GM18867 (cell line): ENCODE measurements around the gene SYT7.

ENCODE experiments used
- ATAC-seq: cut with Tn5 transposase; IDR thresholded peaks from one replicate; pipeline ENCODE4 v1.9.1; 2021; ENCODE audit warnings: mild to moderate bottlenecking, moderate library complexity; ENCODE audit not compliant: unreplicated experiment

SYT7 gene

DNA sequence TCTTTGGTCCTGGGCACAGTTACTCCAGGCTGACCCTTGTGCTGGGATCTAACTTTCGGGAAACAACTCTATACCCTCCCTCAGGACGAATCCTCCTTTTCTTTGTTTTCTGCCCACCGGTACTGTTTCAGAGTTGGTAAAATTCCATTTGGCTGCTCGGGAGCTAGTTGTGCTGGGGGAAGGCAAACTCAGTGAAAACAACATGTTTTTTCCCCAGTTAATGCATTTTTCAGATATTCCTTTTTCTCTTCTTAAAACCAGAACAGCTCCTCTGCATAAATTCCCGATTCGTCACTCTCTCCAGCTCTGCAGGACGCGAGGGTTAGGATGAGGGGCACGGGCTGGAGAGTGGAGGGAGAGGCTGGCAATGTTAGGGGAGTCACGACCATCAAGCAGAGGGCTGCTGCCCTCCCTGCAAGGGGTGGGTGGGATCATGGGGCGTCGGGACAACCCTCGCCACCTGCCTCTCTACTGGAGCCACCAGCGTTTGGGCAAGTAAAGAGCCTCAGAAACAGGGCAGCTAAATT, 41.0 kb downstream of the SYT7 start:
- no peak for ATAC-seq

DNA sequence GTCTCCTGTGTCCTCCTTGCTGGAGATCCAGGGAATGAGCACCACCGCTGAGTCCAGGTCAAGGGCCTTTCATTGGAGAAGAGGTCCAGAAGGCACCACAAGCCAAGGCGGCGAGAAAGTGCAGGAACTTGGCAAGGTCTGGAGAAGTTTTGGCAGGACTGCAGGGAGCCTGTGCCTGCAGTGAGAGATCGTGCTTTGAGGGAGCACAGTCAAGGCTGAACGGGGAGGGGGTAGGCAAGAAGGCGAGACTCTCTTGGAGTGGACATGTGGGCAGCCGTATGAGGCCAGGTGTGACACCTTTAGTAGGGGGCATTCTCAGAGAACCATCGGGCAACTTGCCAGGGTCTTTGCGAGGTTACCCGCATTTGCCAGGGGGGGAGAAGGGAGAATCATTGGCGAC, 41.9 kb downstream of the SYT7 start:
- ATAC-seq: no peak

- ATAC-seq: no peak
Observed at GRCh38 chr11:61538636-61538961, 42.3 kb downstream of the SYT7 start.

DNA sequence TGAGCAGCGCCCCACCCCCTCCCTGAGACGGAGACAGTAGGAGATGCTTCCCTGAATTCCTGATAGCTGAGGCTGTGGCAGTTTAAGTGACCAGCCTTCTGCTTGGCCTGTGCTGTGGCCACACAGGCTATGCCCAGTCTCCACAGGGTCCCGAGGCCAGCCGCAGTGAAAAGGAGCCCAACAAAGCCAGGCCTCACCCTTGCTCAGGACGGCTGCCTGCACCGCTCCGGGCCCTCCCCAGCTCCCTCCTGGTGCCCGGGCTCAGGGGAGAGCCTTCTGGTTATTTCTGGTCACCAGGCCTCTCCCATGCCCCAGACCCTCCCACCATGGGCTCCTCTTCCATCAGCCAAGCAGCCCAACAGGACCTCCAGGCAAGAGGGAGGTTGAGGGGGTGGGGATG, 43.5 kb downstream of the SYT7 start:
- ATAC-seq: no peak

DNA sequence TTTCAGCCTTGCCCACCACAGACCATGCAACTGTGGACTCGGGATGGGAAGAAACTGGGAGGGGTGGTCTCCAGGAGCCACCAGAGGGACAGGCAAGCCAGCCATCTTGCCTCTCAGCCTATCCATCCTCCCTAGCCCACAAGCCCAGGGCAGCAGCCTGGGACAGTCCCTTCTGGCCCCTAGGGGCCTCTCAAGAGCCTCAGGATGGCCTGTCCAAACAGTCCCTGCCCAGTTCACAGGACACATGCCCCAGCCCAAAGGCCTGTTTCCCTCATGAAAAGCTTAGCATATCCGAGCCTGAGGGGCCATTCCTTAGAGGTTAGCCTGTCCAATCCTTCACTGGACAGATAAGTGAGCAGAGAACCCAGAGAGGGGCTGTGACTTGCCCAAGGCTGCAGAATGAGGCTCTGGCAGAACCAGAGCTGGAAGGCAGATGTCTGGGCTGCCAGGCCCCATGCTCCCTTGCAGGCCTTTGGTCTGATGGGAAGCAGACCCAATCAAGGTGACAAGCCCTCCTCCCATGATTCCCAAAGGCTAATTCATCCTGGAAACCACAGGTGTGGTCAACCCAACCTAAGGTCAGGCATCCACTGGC, 44.1 kb downstream of the SYT7 start:
- no peak for ATAC-seq

GRCh38 chr11:61535998-61536675, 44.7 kb downstream of the SYT7 start:
- no peak for ATAC-seq

DNA sequence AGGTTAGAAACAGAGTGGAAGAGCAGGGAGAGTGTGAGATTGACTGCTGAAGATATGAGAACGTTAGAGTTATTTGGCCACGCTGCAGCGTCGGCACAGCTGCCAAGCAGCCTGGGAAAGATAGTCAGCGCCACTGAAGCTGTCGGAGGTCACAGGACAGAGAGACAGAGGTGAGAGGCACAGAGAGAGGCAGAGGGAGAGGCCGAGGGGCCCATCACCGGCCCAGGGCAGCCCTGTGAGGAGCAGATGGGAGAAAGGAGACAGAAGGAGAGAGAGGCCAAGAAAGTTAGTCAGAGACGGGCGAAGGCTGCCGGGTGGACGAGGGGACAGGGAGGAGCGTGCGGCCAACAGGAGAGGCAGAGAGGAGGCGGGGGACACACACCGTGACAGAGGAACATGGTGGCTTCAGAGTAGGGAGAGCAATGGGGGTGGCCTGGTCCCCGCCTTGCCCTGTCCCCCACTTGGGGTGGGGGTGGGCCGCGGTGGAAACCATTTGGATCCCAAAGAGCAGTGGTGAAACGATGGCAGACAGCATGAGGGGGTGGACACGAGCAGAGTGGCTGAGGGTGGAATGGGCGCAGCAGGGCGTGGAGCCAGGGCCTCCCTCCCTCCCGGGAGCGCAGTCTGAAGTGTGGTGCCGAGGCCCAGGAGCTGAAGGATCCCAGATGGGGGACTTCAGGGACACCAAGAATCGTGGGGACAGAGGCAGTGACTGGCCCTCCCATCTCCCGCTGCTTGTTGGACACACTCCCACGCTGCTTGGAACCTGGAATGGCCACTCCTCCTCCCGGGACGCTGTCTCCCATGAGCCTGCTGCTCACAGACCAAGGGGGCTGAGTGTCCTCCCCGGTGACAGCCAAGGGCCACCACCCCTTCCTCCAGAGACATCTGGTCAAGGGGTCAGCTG, 45.7 kb downstream of the SYT7 start:
- ATAC-seq: no peak

- no peak for ATAC-seq
Observed at GRCh38 chr11:61534025-61534932, 46.6 kb downstream of the SYT7 start.

- ATAC-seq: no peak
Observed at GRCh38 chr11:61533401-61533800, 47.5 kb downstream of the SYT7 start.

GRCh38 chr11:61533039-61533375, 47.9 kb downstream of the SYT7 start:
- ATAC-seq: no peak

GRCh38 chr11:61532134-61533038, 48.5 kb downstream of the SYT7 start:
- ATAC-seq: no peak

- no peak for ATAC-seq
Observed at GRCh38 chr11:61531044-61531443, 49.8 kb downstream of the SYT7 start.

- no peak for ATAC-seq
Observed at GRCh38 chr11:61529537-61530225, 51.2 kb downstream of the SYT7 start.

GRCh38 chr11:61528114-61528513, 52.8 kb downstream of the SYT7 start:
- ATAC-seq: no peak

GRCh38 chr11:61526956-61527731, 53.7 kb downstream of the SYT7 start:
- no peak for ATAC-seq

DNA sequence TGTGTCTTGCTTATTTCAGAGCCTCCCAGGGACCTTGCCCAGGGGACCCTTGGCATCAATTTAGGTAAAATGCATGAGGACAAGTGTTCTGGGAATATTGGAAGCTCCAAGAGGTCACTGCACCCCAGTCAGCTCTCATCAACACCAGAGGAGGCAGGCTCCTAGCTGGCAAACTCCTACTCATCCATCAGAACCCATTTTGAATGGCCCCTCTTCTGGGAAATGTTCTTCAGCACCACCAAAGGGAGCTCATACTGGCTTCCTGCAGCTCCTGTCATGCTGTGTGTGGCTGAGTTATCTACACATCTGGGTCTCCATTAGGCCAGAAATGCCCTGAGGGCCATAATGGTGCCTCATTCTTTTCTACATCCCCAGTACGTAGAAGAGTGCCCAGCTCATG, 54.6 kb downstream of the SYT7 start:
- ATAC-seq: no peak

GRCh38 chr11:61524963-61525587, 55.8 kb downstream of the SYT7 start:
- ATAC-seq: no peak

DNA sequence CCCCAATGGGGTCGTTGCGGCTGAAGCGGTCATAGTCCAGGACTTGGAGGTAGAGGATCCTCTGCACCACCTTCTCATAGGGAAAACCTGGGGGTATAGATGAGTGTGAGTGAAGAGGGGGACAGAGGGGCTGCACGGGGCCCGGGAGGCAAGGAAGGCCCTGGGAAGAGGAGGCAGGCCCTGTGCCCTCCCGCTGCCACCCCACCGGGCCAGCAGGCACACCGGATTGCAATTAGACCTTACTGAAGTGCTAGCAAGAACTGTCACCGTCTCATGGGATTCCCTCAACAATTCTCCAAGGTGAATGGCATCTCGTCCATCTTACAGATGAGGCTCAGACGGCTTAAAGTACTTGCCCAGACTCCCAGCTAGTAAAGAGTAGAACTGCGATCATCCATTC, 56.4 kb downstream of the SYT7 start:
- ATAC-seq: no peak
